ENCODE data around the gene TUBB2A.

TUBB2A gene

GRCh38 chr6:3118353-3119039, 38.8 kb downstream of the TUBB2A start, which contains the start of gene BPHL:
Gene BPHL (plus strand): TSS chr6:3118711. CDS start chr6:3118741, 30 bp downstream.
- peak; percentile 98 for DNase-seq

- no peak for DNase-seq
Observed at GRCh38 chr6:3117912-3118352, 39.4 kb downstream of the TUBB2A start.

- DNase-seq = no peak
Observed at GRCh38 chr6:3114377-3114776, 43.0 kb downstream of the TUBB2A start.

GRCh38 chr6:3109761-3110160, 47.6 kb downstream of the TUBB2A start:
- no peak for DNase-seq

GRCh38 chr6:3108746-3109414, 48.5 kb downstream of the TUBB2A start:
- DNase-seq = no peak
